Measurements from ENCODE around the gene GAS6. TPM values are rescaled to one million over a fixed set of nuclear protein-coding genes. Genes with fewer than 3 reads are reported as not detected.

Gene GAS6
- polyA plus RNA-seq, 1 experiment, result 374 TPM

- CTCF ChIA-PET, result no interaction called here
- Histone ChIP-seq H3K4me3 (ENCODE audit: low read depth, low read length) (no peak overlapping the region), H3K36me3 (ENCODE audit: control insufficient read depth, insufficient read depth, low read length) (peaks cover 24% of the 10 kb centered on the region), H3K27me3 (ENCODE audit: control insufficient read depth, insufficient read depth, low read length) (no peaks in the 10 kb centered on the region)
- no peak for TF ChIP-seq CTCF (IDR thresholded peaks at IDR 0.05; ENCODE audit: insufficient read depth, low read depth, low read length)
- DNase-seq (ENCODE audit: low read depth), result no peak
- POLR2A ChIA-PET, result no interaction called here
These were observed 4.4 kb downstream of the GAS6 start for GRCh38 chr13:113859311-113860050.

- TF ChIP-seq CTCF (IDR thresholded peaks at IDR 0.05; ENCODE audit: insufficient read depth, low read depth, low read length), result no peak
- ChIA-PET CTCF (interaction anchor here (1.7 kb wide), 1 partner anchor 90 kb away, joined by 3 read pairs; no protein-coding TSS in a partner anchor), POLR2A (no interaction called here)
- Histone ChIP-seq H3K36me3 (ENCODE audit: control insufficient read depth, insufficient read depth, low read length) (peaks cover 26% of the 10 kb centered on the region), H3K27me3 (ENCODE audit: control insufficient read depth, insufficient read depth, low read length) (no peaks in the 10 kb centered on the region), H3K4me3 (ENCODE audit: low read depth, low read length) (no peak overlapping the region)
- DNase-seq (ENCODE audit: low read depth), result no peak
These were observed 6.2 kb downstream of the GAS6 start for GRCh38 chr13:113857531-113858195.

- no peak for DNase-seq (ENCODE audit: low read depth)
- Histone ChIP-seq H3K27me3 (ENCODE audit: control insufficient read depth, insufficient read depth, low read length) (no peaks in the 10 kb centered on the region), H3K4me3 (ENCODE audit: low read depth, low read length) (no peak overlapping the region), H3K36me3 (ENCODE audit: control insufficient read depth, insufficient read depth, low read length) (peaks cover 25% of the 10 kb centered on the region)
- CTCF ChIA-PET, result interaction anchor here (1.7 kb wide), 1 partner anchor 91 kb away, joined by 3 read pairs; no protein-coding TSS in a partner anchor
- TF ChIP-seq CTCF (IDR thresholded peaks at IDR 0.05; ENCODE audit: insufficient read depth, low read depth, low read length), result no peak
- POLR2A ChIA-PET, result no interaction called here
These were observed 7.2 kb downstream of the GAS6 start for GRCh38 chr13:113856716-113857065.

- H3K27me3 ChIP-seq (ENCODE audit: control insufficient read depth, insufficient read depth, low read length), result no peaks in the 10 kb centered on the region
- TF ChIP-seq CTCF (IDR thresholded peaks at IDR 0.05; ENCODE audit: insufficient read depth, low read depth, low read length), result no peak
- H3K36me3 ChIP-seq (ENCODE audit: control insufficient read depth, insufficient read depth, low read length), result peaks cover 20% of the 10 kb centered on the region
- DNase-seq (ENCODE audit: low read depth), result no peak
- CTCF ChIA-PET, result interaction anchor here (1.1 to 2.6 kb wide), 4 partner anchors 13 to 91 kb away, joined by 3 to 11 read pairs (median 3); no protein-coding TSS in a partner anchor
- H3K4me3 ChIP-seq (ENCODE audit: low read depth, low read length), result no peak overlapping the region
- POLR2A ChIA-PET, result interaction anchor here (0.6 kb wide), 1 partner anchor 24 kb away, joined by 3 read pairs; no protein-coding TSS in a partner anchor
These were observed 7.8 kb downstream of the GAS6 start for GRCh38 chr13:113855931-113856715.

All from BJ (cell line).